ENCODE results near the gene UMPS.

UMPS gene

GRCh38 chr3:124771083-124771445 lies 40.8 kb downstream of the UMPS start:
- TF ChIP-seq, protein P1, sequence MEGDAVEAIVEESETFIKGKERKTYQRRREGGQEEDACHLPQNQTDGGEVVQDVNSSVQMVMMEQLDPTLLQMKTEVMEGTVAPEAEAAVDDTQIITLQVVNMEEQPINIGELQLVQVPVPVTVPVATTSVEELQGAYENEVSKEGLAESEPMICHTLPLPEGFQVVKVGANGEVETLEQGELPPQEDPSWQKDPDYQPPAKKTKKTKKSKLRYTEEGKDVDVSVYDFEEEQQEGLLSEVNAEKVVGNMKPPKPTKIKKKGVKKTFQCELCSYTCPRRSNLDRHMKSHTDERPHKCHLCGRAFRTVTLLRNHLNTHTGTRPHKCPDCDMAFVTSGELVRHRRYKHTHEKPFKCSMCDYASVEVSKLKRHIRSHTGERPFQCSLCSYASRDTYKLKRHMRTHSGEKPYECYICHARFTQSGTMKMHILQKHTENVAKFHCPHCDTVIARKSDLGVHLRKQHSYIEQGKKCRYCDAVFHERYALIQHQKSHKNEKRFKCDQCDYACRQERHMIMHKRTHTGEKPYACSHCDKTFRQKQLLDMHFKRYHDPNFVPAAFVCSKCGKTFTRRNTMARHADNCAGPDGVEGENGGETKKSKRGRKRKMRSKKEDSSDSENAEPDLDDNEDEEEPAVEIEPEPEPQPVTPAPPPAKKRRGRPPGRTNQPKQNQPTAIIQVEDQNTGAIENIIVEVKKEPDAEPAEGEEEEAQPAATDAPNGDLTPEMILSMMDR (IDR thresholded peaks at IDR 0.05; ENCODE audit: low read depth, low read length, missing control alignments) = no peak
- H3K4me3 ChIP-seq (replicated peaks; ENCODE audit: low read depth, low read length) = no peak overlapping the region
- no peak for DNase-seq (ENCODE audit: extremely low read depth, low read depth)

DNA sequence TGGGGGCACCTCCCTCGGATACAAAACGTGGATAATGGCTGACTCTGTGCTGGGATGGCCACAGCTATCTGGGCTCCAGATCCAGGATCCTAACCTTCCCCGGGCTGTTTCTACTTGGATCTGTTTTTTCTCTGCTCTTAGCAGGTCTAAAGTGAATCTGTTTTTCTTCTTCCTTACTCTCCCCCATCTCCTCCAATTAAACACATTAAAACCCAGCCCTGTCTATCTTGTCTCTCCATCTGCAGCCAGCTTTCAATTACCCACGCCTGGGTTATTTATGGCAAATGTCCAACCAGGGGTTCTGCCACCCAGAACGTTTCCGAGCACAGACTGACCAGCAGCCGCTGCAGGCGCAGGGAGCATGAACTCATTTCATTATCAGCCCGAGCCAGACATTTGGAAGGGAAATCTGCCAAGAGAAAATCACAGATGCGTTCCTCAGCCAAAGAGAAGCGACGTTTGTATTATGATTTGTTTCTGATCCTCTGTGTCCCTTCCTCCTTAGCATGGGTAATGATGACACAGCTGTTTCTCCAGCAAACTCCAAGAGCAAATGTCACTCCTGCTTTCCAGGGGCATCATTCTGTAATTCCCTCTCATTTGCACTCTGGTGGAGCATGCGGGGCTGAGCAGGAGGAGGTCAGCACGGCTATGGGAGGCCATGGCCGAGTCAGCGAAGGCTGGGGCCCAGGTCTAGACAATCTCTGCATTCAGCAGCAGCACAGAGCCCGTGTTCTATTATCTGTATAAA lies 42.0 kb downstream of the UMPS start:
- H3K4me3 ChIP-seq (replicated peaks; ENCODE audit: low read depth, low read length) = no peak overlapping the region
- DNase-seq (ENCODE audit: extremely low read depth, low read depth) = no peak
- TF ChIP-seq, protein P1 (IDR thresholded peaks at IDR 0.05; ENCODE audit: low read depth, low read length, missing control alignments) = no peak

DNA sequence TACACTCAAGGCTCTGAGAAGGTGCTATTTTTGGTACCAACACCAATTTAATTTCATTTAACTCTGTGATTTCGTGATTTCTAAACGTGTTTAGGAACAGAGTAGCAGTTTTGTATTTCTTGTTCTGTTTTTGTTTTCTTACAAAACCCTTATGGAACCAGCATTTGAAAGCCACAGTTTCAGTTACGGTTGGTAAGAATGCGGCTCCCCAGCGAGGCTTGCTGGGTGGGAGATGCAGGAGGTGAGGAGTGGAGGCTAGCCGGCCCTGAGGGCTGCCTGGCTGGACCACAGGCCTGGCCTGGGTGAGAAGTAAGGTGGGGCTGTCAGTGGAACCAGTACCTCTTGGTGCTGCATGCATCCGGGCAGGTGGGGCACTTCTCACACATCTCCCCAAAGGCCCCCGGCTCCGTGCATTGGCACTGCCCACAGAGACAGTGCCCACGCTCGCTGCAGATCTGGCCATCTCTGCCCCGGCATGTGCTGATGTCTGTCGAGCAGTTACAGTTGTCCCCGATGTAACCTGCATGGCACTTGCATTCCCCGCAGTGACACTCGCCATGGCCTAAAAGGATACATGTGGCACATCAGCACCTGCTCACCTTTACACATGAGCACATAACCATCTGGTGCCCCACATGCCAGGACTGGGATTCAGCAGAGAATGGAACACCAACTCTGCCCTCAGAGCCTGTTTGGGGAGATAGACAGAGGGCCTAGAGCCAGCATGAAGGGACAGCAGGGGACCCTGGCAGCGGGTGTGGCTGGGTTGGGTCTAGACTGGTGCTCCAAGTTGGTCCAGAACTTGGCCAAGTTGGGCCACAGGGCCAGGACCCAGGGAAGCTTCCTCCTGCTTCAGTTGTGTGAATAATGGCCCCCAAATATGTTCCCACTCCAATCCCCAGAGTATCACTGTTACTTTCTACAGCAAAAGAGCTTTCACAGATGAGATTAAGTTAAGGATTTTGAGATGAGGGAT lies 43.4 kb downstream of the UMPS start:
- TF ChIP-seq, protein P1 (IDR thresholded peaks at IDR 0.05; ENCODE audit: low read depth, low read length, missing control alignments) = no peak

GRCh38 chr3:124774327-124774718 lies 44.1 kb downstream of the UMPS start:
- H3K4me3 ChIP-seq (replicated peaks; ENCODE audit: low read depth, low read length) = no peak overlapping the region
- no peak for DNase-seq (ENCODE audit: extremely low read depth, low read depth)
- TF ChIP-seq, protein P1 (IDR thresholded peaks at IDR 0.05; ENCODE audit: low read depth, low read length, missing control alignments) = no peak

More for the DNA sequence above, 43.4 kb downstream of the UMPS start:
- no peak overlapping the region for H3K4me3 ChIP-seq (replicated peaks; ENCODE audit: low read depth, low read length)
- DNase-seq (ENCODE audit: extremely low read depth, low read depth) = no peak

DNA sequence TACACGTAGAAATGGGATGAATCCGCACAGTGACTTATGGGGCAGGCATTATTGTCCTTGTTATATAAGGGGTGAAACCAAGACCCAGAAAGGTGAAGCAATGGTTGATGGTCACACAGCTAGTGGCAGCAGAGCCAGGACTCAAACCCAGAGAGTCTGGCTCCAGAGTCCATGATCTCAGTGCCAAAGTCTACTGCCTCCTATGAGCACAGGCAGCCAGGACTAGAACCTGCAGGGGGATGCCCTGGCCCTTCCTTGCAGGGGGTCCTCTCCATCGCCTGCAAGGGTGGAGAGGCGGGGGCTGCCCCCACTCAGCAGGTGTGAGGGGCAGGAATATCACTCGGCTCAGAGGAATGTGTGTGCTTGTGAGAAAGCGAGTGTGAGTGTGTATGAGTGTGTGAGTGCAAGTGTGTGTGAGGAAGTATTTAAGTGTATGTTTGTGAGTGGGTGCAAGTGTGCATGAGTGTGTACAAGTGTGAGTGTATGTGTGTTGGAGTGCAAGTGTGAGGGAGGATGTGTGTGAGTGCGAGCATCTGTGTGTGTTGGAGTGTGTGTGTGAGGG lies 44.7 kb downstream of the UMPS start:
- no peak overlapping the region for H3K4me3 ChIP-seq (replicated peaks; ENCODE audit: low read depth, low read length)
- TF ChIP-seq, protein P1 (IDR thresholded peaks at IDR 0.05; ENCODE audit: low read depth, low read length, missing control alignments) = no peak
- DNase-seq (ENCODE audit: extremely low read depth, low read depth) = no peak

GRCh38 chr3:124775877-124776276 lies 45.6 kb downstream of the UMPS start:
- no peak overlapping the region for H3K4me3 ChIP-seq (replicated peaks; ENCODE audit: low read depth, low read length)
- TF ChIP-seq, protein P1 (IDR thresholded peaks at IDR 0.05; ENCODE audit: low read depth, low read length, missing control alignments) = no peak
- DNase-seq (ENCODE audit: extremely low read depth, low read depth) = no peak
